ENCODE measurements around the gene SLC15A2. TPM values are rescaled to one million over a fixed set of nuclear protein-coding genes. Genes with fewer than 3 reads are reported as not detected.

Gene SLC15A2
- total and polyA plus RNA-seq, 10 of the 15 experiments (the other 5 are each of a cell fraction or from before 2014, with no cell fraction given): 0.64 to 7.2 (median 2.4) TPM

DNA sequence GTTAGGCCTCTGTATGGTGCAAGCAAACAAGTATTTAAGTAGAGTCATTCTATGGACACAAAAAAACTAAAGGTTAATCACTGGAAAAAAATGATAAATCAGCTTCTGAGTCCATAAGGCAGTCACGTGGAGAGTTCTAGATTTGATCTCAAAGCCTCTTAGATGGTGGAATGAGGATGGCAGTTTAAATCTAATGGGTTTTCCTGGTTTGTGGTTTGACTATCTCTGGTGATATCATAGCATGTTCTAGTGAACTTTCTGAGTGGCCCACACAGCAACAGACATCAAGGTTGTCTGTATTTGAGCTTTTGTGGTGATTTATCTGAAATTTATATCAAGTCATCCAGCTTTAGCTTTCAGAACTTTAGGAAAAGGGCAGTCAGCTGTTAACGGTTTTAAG, 75.4 kb downstream of the SLC15A2 start:
- FAIRE-seq: no peak
- ATAC-seq: no peak
- Histone ChIP-seq H2AFZ (ENCODE audit: control insufficient read depth, low read depth, low read length) (no peak overlapping the region), H4K20me1 (ENCODE audit: control insufficient read depth, insufficient read depth) (no peaks in the 10 kb centered on the region), H3K4me2 (ENCODE audit: control insufficient read depth, insufficient read depth) (no peak overlapping the region), H3K9me3 (replicated peaks; ENCODE audit: control insufficient read depth, insufficient read depth, low read length) (peaks cover 1% of the 10 kb centered on the region), H3K4me3 (no peak overlapping the region), H3K27me3 (replicated peaks in 1 of 2; ENCODE audit: control insufficient read depth in 2 of 2, insufficient read depth in 2 of 2, low read length in 1 of 2) (no peaks in the 10 kb centered on the region), H3K27ac (ENCODE audit: control insufficient read depth, insufficient read depth) (no peak overlapping the region), H3K9ac (ENCODE audit: control insufficient read depth, insufficient read depth, low read length) (no peak overlapping the region), H3K36me3 (ENCODE audit: control insufficient read depth in 2 of 2, insufficient read depth in 2 of 2, low read length in 1 of 2) (no peaks in the 10 kb centered on the region), H3K79me2 (ENCODE audit: control insufficient read depth, insufficient read depth, low read length) (no peaks in the 10 kb centered on the region), H3K4me1 (ENCODE audit: control insufficient read depth, insufficient read depth, low read length) (no peaks in the 10 kb centered on the region)
- DNase-seq (ENCODE audit: low read depth, low spot score): no peak
- BruUV-seq (replicated peaks): no TSS peak
- in situ Hi-C loops (cut with MboI): no loop called here
- WGBS (ENCODE audit: insufficient coverage, insufficient replicate concordance, low lambda C conversion rate, missing lambda C conversion rate): 98% methylated on average over 2 of the region's 2 CpGs
- CTCF ChIA-PET: interaction anchor here (1.1 to 1.8 kb wide), 6 partner anchors 17 to 53 kb away, joined by 3 to 6 read pairs (median 4); no protein-coding TSS in a partner anchor
- POLR2A ChIA-PET: no interaction called here
- SMC1A ChIA-PET (ENCODE audit: uncharacterized antibody, unreplicated experiment): interaction anchor here (0.9 to 2.6 kb wide), 7 partner anchors 8 to 330 kb away, joined by 3 to 9 read pairs (median 4); no protein-coding TSS in a partner anchor
- intact Hi-C loops (cut with micrococcal nuclease; ENCODE audit: unreplicated experiment): no loop called here
- RAD21 ChIA-PET (ENCODE audit: unreplicated experiment): interaction anchor here (1.8 kb wide), 1 partner anchor 250 kb away, joined by 3 read pairs; no protein-coding TSS in a partner anchor
- TF ChIP-seq ZNF592 (IDR thresholded peaks at IDR 0.05): no peak
- TF ChIP-seq SIN3A (IDR thresholded peaks at IDR 0.05; ENCODE audit: low read depth, low read length): no peak
- TF ChIP-seq ATF7 (IDR thresholded peaks at IDR 0.05; ENCODE audit: low read depth): no peak
- TF ChIP-seq HDAC6 (IDR thresholded peaks at IDR 0.05; ENCODE audit: unreplicated experiment): no peak
- no peak for TF ChIP-seq RBBP5 (conservative IDR thresholded peaks at IDR 0.05)
- TF ChIP-seq RFX5 (IDR thresholded peaks at IDR 0.05; ENCODE audit: low read depth, low read length): no peak
- no peak for TF ChIP-seq USF2 (IDR thresholded peaks at IDR 0.05; ENCODE audit: borderline replicate concordance, low read depth, low read length)
- no peak for TF ChIP-seq KAT2A (conservative IDR thresholded peaks at IDR 0.05; ENCODE audit: control insufficient read depth, low read depth, low read length)
- TF ChIP-seq, protein P1, sequence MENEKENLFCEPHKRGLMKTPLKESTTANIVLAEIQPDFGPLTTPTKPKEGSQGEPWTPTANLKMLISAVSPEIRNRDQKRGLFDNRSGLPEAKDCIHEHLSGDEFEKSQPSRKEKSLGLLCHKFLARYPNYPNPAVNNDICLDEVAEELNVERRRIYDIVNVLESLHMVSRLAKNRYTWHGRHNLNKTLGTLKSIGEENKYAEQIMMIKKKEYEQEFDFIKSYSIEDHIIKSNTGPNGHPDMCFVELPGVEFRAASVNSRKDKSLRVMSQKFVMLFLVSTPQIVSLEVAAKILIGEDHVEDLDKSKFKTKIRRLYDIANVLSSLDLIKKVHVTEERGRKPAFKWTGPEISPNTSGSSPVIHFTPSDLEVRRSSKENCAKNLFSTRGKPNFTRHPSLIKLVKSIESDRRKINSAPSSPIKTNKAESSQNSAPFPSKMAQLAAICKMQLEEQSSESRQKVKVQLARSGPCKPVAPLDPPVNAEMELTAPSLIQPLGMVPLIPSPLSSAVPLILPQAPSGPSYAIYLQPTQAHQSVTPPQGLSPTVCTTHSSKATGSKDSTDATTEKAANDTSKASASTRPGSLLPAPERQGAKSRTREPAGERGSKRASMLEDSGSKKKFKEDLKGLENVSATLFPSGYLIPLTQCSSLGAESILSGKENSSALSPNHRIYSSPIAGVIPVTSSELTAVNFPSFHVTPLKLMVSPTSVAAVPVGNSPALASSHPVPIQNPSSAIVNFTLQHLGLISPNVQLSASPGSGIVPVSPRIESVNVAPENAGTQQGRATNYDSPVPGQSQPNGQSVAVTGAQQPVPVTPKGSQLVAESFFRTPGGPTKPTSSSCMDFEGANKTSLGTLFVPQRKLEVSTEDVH (IDR thresholded peaks at IDR 0.05; ENCODE audit: low read depth, partially characterized antibody): no peak
- TF ChIP-seq BMI1 (IDR thresholded peaks at IDR 0.05; ENCODE audit: borderline replicate concordance): no peak
- TF ChIP-seq, protein P2, sequence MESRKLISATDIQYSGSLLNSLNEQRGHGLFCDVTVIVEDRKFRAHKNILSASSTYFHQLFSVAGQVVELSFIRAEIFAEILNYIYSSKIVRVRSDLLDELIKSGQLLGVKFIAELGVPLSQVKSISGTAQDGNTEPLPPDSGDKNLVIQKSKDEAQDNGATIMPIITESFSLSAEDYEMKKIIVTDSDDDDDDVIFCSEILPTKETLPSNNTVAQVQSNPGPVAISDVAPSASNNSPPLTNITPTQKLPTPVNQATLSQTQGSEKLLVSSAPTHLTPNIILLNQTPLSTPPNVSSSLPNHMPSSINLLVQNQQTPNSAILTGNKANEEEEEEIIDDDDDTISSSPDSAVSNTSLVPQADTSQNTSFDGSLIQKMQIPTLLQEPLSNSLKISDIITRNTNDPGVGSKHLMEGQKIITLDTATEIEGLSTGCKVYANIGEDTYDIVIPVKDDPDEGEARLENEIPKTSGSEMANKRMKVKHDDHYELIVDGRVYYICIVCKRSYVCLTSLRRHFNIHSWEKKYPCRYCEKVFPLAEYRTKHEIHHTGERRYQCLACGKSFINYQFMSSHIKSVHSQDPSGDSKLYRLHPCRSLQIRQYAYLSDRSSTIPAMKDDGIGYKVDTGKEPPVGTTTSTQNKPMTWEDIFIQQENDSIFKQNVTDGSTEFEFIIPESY (IDR thresholded peaks at IDR 0.05): no peak
- TF ChIP-seq CHD4 (IDR thresholded peaks at IDR 0.05): no peak
- TF ChIP-seq ZNF622 (IDR thresholded peaks at IDR 0.05): no peak
- TF ChIP-seq ZNF217 (IDR thresholded peaks at IDR 0.05): no peak
- no peak for TF ChIP-seq CEBPB (IDR thresholded peaks at IDR 0.05; ENCODE audit: borderline replicate concordance in 1 of 2, low read depth in 2 of 2, low read length in 2 of 2)
